OCI-LY1 (cell line): ENCODE results near the gene VPS41.

Experiments
- H2AFZ ChIP-seq: fragments of 200-600 bp; sonication (generic), shearing (Covaris generic); 2 replicates; pipeline ENCODE4 v1.6.0; 2014; ENCODE audit warnings: antibody characterized with exemption, mild to moderate bottlenecking, low read length
- H3F3A ChIP-seq: fragments of 200-600 bp; sonication (generic), shearing (Covaris generic); 2 replicates; pipeline ENCODE4 v1.6.0; 2014; ENCODE audit warnings: mild to moderate bottlenecking, antibody characterized with exemption, low read length, moderate library complexity; ENCODE audit not compliant: insufficient read depth
- H3K27ac ChIP-seq: fragments of 200-600 bp; sonication (generic); 2 replicates; pipeline ENCODE4 v1.5.1; 2014; ENCODE audit warnings: low read length, mixed run types, mild to moderate bottlenecking, low read depth; ENCODE audit not compliant: poor library complexity, severe bottlenecking
- H3K27me3 ChIP-seq: fragments of 200-600 bp; sonication (generic); 2 replicates; pipeline ENCODE4 v1.6.0; 2014; ENCODE audit warnings: antibody characterized with exemption, mild to moderate bottlenecking, low read length, moderate library complexity; ENCODE audit not compliant: insufficient read depth
- H3K36me3 ChIP-seq: fragments of 200-600 bp; sonication (generic); 2 replicates; pipeline ENCODE4 v1.6.1; 2014; ENCODE audit warnings: mild to moderate bottlenecking, antibody characterized with exemption, low read length, moderate library complexity, mixed read lengths; ENCODE audit not compliant: insufficient read depth
- H3K4me1 ChIP-seq: fragments of 200-600 bp; sonication (generic); 2 replicates; pipeline ENCODE4 v1.5.1; 2014; ENCODE audit warnings: mild to moderate bottlenecking, low read length, moderate library complexity; ENCODE audit not compliant: insufficient read depth, severe bottlenecking
- H3K4me2 ChIP-seq: fragments of 200-600 bp; sonication (generic), shearing (Covaris generic); 2 replicates; pipeline ENCODE4 v1.6.1; 2014; ENCODE audit warnings: low read length
- H3K4me3 ChIP-seq: fragments of 200-600 bp; sonication (generic); 2 replicates; pipeline ENCODE4 v1.5.1; 2014; ENCODE audit warnings: low read length, low read depth, mild to moderate bottlenecking, mixed read lengths; ENCODE audit not compliant: poor library complexity, severe bottlenecking
- H3K79me2 ChIP-seq: fragments of 200-600 bp; shearing (Covaris generic); 2 replicates; pipeline ENCODE4 v1.6.1; 2016; ENCODE audit warnings: mixed run types, low read length, mixed read lengths; ENCODE audit not compliant: insufficient read depth
- H3K9ac ChIP-seq: fragments of 200-600 bp; sonication (generic), shearing (Covaris generic); 2 replicates; pipeline ENCODE4 v1.6.1; 2014; ENCODE audit warnings: mild to moderate bottlenecking, low read length, mixed read lengths
- H3K9me2 ChIP-seq: fragments of 200-600 bp; sonication (generic), shearing (Covaris generic); 2 replicates; pipeline ENCODE4 v1.6.1; 2014; ENCODE audit warnings: low read depth, mild to moderate bottlenecking, low read length, mixed read lengths
- H3K9me3 ChIP-seq: fragments of 200-600 bp; shearing (Covaris generic); 2 replicates; pipeline ENCODE4 v1.6.1; 2014; ENCODE audit warnings: low read length, mixed read lengths
- H4K20me1 ChIP-seq: fragments of 200-600 bp; sonication (generic), shearing (Covaris generic); 2 replicates; pipeline ENCODE4 v1.6.0; 2016; ENCODE audit warnings: mild to moderate bottlenecking, low read length; ENCODE audit not compliant: insufficient read depth
- EZH2 ChIP-seq: fragments of 200-600 bp; sonication (generic), shearing (Covaris generic); IDR thresholded peaks from 2 replicates; pipeline ENCODE4 v1.8.0; 2017; ENCODE audit warnings: borderline replicate concordance, mixed run types, mild to moderate bottlenecking, antibody characterized with exemption, low read length, moderate library complexity, mixed read lengths
- TF ChIP-seq, protein P1 (sequence below): fragments of 200-600 bp; sonication (generic), shearing (Covaris generic); IDR thresholded peaks from 2 replicates; pipeline ENCODE4 v1.5.1; 2017; ENCODE audit warnings: mild to moderate bottlenecking, antibody characterized with exemption, low read length, moderate library complexity, mixed read lengths

VPS41 gene

DNA sequence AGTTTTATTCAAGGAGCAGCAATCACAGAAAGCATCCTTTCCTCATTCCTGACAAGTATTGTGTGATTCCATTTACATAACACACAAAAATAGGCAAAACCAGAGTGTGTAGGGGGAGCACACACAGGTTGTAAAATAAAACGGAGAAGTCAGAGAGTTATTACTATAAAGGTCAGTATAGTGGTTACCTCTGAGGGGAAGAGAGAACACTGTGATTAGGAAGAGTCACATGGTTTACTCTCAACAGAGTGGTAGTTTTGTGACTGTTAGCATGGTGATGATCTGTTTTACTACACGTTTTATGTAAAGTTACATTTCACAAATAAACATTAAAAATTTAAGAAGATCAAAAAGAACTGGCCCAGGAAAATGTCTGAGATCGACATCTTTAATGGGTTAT lies 74.6 kb downstream of the VPS41 start:
- H3K79me2 ChIP-seq, result no peaks in the 10 kb centered on the region
- H3K9me3 ChIP-seq, result no peaks in the 10 kb centered on the region
- no peaks in the 10 kb centered on the region for H3K27me3 ChIP-seq
- TF ChIP-seq, protein P1, sequence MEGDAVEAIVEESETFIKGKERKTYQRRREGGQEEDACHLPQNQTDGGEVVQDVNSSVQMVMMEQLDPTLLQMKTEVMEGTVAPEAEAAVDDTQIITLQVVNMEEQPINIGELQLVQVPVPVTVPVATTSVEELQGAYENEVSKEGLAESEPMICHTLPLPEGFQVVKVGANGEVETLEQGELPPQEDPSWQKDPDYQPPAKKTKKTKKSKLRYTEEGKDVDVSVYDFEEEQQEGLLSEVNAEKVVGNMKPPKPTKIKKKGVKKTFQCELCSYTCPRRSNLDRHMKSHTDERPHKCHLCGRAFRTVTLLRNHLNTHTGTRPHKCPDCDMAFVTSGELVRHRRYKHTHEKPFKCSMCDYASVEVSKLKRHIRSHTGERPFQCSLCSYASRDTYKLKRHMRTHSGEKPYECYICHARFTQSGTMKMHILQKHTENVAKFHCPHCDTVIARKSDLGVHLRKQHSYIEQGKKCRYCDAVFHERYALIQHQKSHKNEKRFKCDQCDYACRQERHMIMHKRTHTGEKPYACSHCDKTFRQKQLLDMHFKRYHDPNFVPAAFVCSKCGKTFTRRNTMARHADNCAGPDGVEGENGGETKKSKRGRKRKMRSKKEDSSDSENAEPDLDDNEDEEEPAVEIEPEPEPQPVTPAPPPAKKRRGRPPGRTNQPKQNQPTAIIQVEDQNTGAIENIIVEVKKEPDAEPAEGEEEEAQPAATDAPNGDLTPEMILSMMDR, result no peak
- no peak overlapping the region for H3K27ac ChIP-seq
- H2AFZ ChIP-seq, result no peak overlapping the region
- H3K4me3 ChIP-seq, result no peak overlapping the region
- no peaks in the 10 kb centered on the region for H3K36me3 ChIP-seq
- H3K4me2 ChIP-seq, result no peak overlapping the region
- H3F3A ChIP-seq, result no peaks in the 10 kb centered on the region
- H4K20me1 ChIP-seq, result no peaks in the 10 kb centered on the region
- no peak overlapping the region for H3K9ac ChIP-seq
- no peaks in the 10 kb centered on the region for H3K4me1 ChIP-seq
- no peaks in the 10 kb centered on the region for H3K9me2 ChIP-seq

DNA sequence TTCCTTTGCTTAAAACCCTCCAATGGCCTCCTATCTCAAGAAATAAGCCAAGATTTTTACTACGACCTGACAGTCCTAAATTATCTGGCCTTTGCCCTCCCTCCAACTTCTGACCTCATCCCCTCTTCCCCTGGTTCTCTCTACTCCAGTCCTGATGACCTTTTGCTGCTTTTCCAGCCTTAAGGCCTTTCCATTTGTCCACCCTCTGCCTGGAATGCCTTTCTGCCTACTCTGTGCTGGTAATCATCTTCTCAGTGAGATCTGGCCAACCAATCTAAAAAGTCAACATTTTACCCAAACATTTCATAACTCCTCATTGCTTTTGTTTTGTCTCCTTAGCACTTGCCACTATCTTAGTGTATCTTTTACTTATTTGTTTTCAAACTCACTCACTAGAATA lies 75.7 kb downstream of the VPS41 start:
- no peaks in the 10 kb centered on the region for H3K9me3 ChIP-seq
- no peaks in the 10 kb centered on the region for H3F3A ChIP-seq
- no peaks in the 10 kb centered on the region for H3K36me3 ChIP-seq
- H3K4me3 ChIP-seq, result no peak overlapping the region
- no peak overlapping the region for H2AFZ ChIP-seq
- H3K27me3 ChIP-seq, result no peaks in the 10 kb centered on the region
- H3K9ac ChIP-seq, result no peak overlapping the region
- no peak overlapping the region for H3K4me2 ChIP-seq
- no peaks in the 10 kb centered on the region for H3K9me2 ChIP-seq
- H4K20me1 ChIP-seq, result no peaks in the 10 kb centered on the region
- H3K27ac ChIP-seq, result no peak overlapping the region
- TF ChIP-seq, protein P1, result no peak
- no peak for TF ChIP-seq EZH2
- H3K79me2 ChIP-seq, result no peaks in the 10 kb centered on the region
- no peaks in the 10 kb centered on the region for H3K4me1 ChIP-seq

DNA sequence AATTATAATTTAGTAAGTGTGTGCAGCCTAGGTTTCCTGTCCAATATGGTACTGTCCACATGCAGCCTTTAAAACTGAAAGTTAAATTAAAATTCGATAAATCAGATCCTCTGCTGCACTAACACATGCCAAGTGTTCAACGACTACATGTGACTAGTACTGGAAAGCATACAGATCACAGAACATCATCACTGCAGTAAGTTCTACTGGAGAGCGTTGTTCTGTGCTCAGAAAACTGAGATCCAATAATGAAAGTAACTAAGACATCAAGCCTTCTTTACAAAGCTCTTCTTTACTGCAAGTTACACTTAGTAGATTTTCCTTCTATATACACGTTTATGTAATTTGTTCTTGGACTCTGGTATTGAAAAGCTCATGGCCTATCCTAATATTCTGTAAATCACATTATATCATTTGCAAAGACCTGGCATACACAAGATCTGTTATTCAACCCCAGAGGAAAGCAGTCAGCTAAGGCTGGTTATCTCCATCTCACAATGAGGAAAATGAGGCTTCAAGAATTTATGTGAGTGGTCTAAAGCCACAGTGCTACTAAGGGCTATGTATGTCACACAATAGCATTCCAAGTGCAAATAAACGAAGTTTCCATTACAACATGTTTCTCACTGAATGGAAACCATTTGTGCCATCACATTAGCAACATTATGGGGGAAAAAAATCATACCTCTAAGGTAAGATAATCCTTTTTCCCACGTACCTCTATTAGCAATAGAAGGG lies 77.6 kb downstream of the VPS41 start:
- H3K9me3 ChIP-seq, result no peaks in the 10 kb centered on the region
- no peaks in the 10 kb centered on the region for H3F3A ChIP-seq
- H2AFZ ChIP-seq, result no peak overlapping the region
- H3K9me2 ChIP-seq, result no peaks in the 10 kb centered on the region
- no peak overlapping the region for H3K4me2 ChIP-seq
- no peak for TF ChIP-seq EZH2
- TF ChIP-seq, protein P1, result no peak
- H3K4me1 ChIP-seq, result peaks cover 1% of the 10 kb centered on the region
- H3K79me2 ChIP-seq, result no peaks in the 10 kb centered on the region
- no peak overlapping the region for H3K9ac ChIP-seq
- no peak overlapping the region for H3K4me3 ChIP-seq
- no peak overlapping the region for H3K27ac ChIP-seq
- H4K20me1 ChIP-seq, result no peaks in the 10 kb centered on the region
- no peaks in the 10 kb centered on the region for H3K36me3 ChIP-seq
- no peaks in the 10 kb centered on the region for H3K27me3 ChIP-seq
